Body of pancreas (tissue), 4 donors: Measurements from ENCODE around the gene DTNB. TPM values are rescaled to one million over a fixed set of nuclear protein-coding genes. Genes with fewer than 3 reads are reported as not detected.

Source experiments
- ATAC-seq: fragments of 150-250 bp; one replicate; pipeline ENCODE4 v1.9.1; 2016
- DNase-seq, 4 donors: peaks; one replicate each; pipeline ENCODE4 v3.0.0-alpha.2; 2019
- H3K27ac ChIP-seq, 4 donors: fragments of 200-600 bp; sonication (generic); 1 replicate in 3 of 4; 2 replicates in 1 of 4; pipeline versions ENCODE4 v1.5.1 to v1.6.1; 2016 to 2019; ENCODE audit warnings: mild to moderate bottlenecking in 1 of 4, mixed read lengths in 1 of 4, moderate library complexity in 1 of 4
- H3K27me3 ChIP-seq, 2 donors: fragments of 200-600 bp; sonication (generic); one replicate each; pipeline ENCODE4 v1.6.0; 2016; ENCODE audit warnings: mild to moderate bottlenecking in 1 of 2
- H3K36me3 ChIP-seq, 2 donors: fragments of 200-600 bp; sonication (generic); replicated peaks in 1 of 2; 2 replicates each; pipeline ENCODE4 v1.5.1; 2016; ENCODE audit warnings: low read depth in 2 of 2; ENCODE audit not compliant: insufficient read depth in 1 of 2
- H3K4me1 ChIP-seq: fragments of 200-600 bp; sonication (generic); one replicate; pipeline ENCODE4 v1.6.0; 2016
- H3K4me3 ChIP-seq, 2 donors: fragments of 200-600 bp; sonication (generic); 1 replicate in 1 of 2; 2 replicates in 1 of 2; pipeline ENCODE4 v1.5.1; 2016 to 2019
- H3K9me3 ChIP-seq, 3 donors: fragments of 200-600 bp; sonication (generic); 1 replicate in 2 of 3; 2 replicates in 1 of 3; pipeline ENCODE4 v1.5.1; 2016
- POLR2A ChIP-seq, 3 donors: fragments of 450-650 bp; IDR thresholded peaks; one replicate each; pipeline ENCODE4 v1.6.1; 2016; ENCODE audit warnings: antibody characterized with exemption in 3 of 3, mild to moderate bottlenecking in 2 of 3
- WGBS, 2 donors: methylation state at CpG; one replicate each; pipeline ENCODE4 v1.1.5; 2017; 5-methylcytosine and 5-hydroxymethylcytosine counted together
- intact Hi-C: fragments of 100-400 bp; cut with DNase I; formaldehyde crosslinking; loops from one replicate; pipeline ENCODE4 v1.15.1; 2023
- total RNA-seq, 2 donors: library from RNA; depleted of rRNA; stranded (reverse); fragments of >200 nt; gene quantifications; one replicate each; pipeline ENCODE4 v1.1.0, GENCODE V29; 2016
- TF ChIP-seq, protein P1 (sequence below), 7 experiments: fragments of 450-650 bp in 4 of 7; fragments of 200-600 bp in 3 of 7; sonication (generic) in 3 of 7; IDR thresholded peaks; one replicate each; pipeline ENCODE4 v1.5.1; 2016 to 2019; ENCODE audit warnings: antibody characterized with exemption in 7 of 7

The DTNB gene
- total RNA-seq, 2 donors from 2014 or later: 17.8 to 22.6 TPM

DNA sequence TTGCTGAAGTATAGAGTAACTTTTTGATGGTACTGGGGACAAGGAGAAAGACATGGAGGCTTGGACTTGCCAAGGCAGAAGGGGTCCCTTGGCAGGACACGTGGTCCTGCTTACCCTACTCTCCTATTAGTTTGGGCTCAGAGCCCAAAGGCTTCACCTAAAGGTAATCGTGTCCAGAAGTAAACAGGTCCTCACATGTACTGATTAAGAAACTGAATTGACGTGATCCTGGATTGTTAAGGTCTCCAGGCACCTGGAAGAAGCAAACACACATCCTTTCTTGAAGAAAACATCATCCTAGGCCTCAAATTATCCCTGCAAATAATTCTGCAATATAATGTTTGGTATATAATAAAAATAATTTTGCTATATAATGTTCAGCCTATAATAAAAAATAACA, 50.0 kb downstream of the DTNB start:
- peaks cover 9% of the 10 kb centered on the region for H3K4me1 ChIP-seq
- TF ChIP-seq, protein P1, sequence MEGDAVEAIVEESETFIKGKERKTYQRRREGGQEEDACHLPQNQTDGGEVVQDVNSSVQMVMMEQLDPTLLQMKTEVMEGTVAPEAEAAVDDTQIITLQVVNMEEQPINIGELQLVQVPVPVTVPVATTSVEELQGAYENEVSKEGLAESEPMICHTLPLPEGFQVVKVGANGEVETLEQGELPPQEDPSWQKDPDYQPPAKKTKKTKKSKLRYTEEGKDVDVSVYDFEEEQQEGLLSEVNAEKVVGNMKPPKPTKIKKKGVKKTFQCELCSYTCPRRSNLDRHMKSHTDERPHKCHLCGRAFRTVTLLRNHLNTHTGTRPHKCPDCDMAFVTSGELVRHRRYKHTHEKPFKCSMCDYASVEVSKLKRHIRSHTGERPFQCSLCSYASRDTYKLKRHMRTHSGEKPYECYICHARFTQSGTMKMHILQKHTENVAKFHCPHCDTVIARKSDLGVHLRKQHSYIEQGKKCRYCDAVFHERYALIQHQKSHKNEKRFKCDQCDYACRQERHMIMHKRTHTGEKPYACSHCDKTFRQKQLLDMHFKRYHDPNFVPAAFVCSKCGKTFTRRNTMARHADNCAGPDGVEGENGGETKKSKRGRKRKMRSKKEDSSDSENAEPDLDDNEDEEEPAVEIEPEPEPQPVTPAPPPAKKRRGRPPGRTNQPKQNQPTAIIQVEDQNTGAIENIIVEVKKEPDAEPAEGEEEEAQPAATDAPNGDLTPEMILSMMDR (IDR thresholded peaks at IDR 0.05): no peak
- no peak for TF ChIP-seq POLR2A (IDR thresholded peaks at IDR 0.05)
- no peak overlapping the region for H3K27ac ChIP-seq
- H3K36me3 ChIP-seq: peaks cover 0 to 2% of the 10 kb centered on the region in 2 donors
- no peaks in the 10 kb centered on the region for H3K27me3 ChIP-seq
- DNase-seq: no peak
- no peaks in the 10 kb centered on the region for H3K9me3 ChIP-seq
- intact Hi-C loops: no loop called here
- WGBS, 2 donors: 49 to 57% methylated on average over 3 of the region's 3 CpGs
- no peak overlapping the region for H3K4me3 ChIP-seq
- no peak for ATAC-seq

DNA sequence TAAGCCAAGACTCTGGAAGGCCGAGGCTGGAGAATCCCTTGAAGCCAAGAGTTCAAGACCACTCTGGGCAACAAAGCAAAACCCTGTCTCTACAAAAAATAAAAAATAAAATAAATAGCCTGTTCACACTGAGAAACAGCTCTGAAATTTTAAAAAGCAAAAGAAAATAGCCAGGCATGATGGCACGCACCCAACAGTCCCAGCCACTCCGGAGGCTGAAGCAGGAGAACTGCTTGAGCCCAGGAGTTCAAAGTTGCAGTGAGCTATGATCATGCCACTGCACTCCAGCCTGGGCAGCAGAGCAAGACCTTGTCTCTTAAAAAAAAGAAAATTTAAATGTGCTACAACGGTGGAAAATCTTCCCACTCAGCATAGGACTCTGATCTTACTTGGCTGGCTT, 52.7 kb downstream of the DTNB start:
- WGBS, 2 donors: 80 to 86% methylated on average over 4 of the region's 4 CpGs
- Histone ChIP-seq H3K36me3 (no peaks in the 10 kb centered on the region), H3K9me3 (no peaks in the 10 kb centered on the region), H3K4me1 (peaks cover 16% of the 10 kb centered on the region), H3K27ac (no peak overlapping the region), H3K4me3 (no peak overlapping the region), H3K27me3 (no peaks in the 10 kb centered on the region)
- ATAC-seq: no peak
- DNase-seq: no peak
- TF ChIP-seq, protein P1 (IDR thresholded peaks at IDR 0.05): no peak
- TF ChIP-seq POLR2A (IDR thresholded peaks at IDR 0.05): no peak
- intact Hi-C loops: no loop called here

DNA sequence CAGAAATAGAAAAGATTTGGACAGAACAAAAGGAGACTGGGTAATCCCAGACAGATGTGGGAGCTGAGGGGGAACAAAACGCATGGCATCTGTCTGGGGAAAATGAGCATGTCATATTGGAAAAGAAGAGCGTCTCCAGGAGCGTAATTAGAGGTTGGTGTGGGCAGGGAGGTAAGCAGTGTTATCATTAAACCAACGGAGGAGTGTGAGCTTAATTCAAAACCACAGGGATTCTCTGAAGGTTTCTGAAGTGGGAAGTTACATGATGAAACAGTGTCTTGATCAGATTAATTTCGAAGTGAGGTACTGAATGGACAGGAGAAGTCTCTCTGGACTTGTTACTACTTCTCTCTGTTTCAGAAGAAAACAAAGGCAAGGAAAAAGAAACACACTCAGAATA, 53.3 kb downstream of the DTNB start:
- no peak overlapping the region for H3K27ac ChIP-seq
- intact Hi-C loops: no loop called here
- H3K27me3 ChIP-seq: no peaks in the 10 kb centered on the region
- H3K36me3 ChIP-seq: no peaks in the 10 kb centered on the region
- peaks cover 16% of the 10 kb centered on the region for H3K4me1 ChIP-seq
- no peaks in the 10 kb centered on the region for H3K9me3 ChIP-seq
- WGBS, 2 donors: 85 to 88% methylated on average over 5 of the region's 5 CpGs
- no peak for TF ChIP-seq POLR2A (IDR thresholded peaks at IDR 0.05)
- TF ChIP-seq, protein P1 (IDR thresholded peaks at IDR 0.05): no peak
- H3K4me3 ChIP-seq: no peak overlapping the region
- no peak for DNase-seq
- ATAC-seq: no peak

DNA sequence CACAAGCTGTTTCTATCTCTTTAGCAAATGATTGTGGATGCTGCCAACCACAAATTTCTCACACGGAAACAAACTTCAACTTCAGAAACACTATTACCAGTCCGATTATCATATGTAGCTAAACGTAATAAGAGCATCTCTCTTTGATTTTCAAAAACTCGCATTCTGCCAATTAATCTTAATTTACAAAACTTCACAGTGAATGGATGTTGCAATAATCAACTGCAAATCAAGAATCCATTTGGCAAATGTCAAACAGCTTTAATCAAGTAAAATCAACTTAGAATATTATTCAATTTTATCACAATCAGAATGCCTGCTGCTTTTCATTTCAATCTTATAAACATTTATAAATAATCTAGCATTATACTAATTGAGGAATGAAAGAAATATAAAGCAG, 54.2 kb downstream of the DTNB start:
- WGBS, 2 donors: 54 to 65% methylated on average over 4 of the region's 4 CpGs
- ATAC-seq: no peak

DNA sequence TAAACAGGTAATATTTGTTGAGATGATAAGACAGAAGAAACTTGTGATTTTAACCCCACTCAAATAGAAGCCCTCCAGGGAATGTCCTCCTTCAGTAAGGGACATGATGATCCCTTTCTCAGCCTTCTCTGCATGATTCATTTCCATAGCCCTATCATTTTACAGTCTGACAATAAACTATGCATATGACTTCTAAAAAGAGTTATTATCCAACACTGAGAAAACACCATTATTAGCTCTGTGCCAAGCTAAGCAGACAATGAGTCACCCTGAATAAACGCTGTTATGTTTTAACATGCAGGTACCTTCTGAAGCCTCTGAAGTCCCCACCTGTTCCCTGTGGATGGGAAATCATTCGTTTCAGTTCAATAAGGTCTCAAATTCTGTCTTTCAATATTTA, 54.7 kb downstream of the DTNB start:
- intact Hi-C loops: no loop called here
- ATAC-seq: peak; percentile 83
- TF ChIP-seq POLR2A (IDR thresholded peaks at IDR 0.05): no peak
- TF ChIP-seq, protein P1 (IDR thresholded peaks at IDR 0.05): no peak
- 16 to 23% methylated on average over 2 of the region's 2 CpGs for whole genome bisulfite sequencing, 2 donors
- Histone ChIP-seq H3K4me3 (no peak overlapping the region), H3K9me3 (no peaks in the 10 kb centered on the region), H3K4me1 (peaks cover 16% of the 10 kb centered on the region), H3K27ac (peak overlapping the region in 2 of 4 donors; percentile 25 to 55), H3K27me3 (no peaks in the 10 kb centered on the region), H3K36me3 (no peaks in the 10 kb centered on the region)
- DNase-seq: peak in 2 of 4 donors; percentile 20 to 31

More for the DNA sequence above, 54.2 kb downstream of the DTNB start:
- TF ChIP-seq, protein P1 (IDR thresholded peaks at IDR 0.05): no peak
- TF ChIP-seq POLR2A (IDR thresholded peaks at IDR 0.05): no peak
- no peaks in the 10 kb centered on the region for H3K9me3 ChIP-seq
- intact Hi-C loops: no loop called here
- DNase-seq: no peak
- peaks cover 16% of the 10 kb centered on the region for H3K4me1 ChIP-seq
- no peaks in the 10 kb centered on the region for H3K27me3 ChIP-seq
- H3K36me3 ChIP-seq: no peaks in the 10 kb centered on the region
- H3K4me3 ChIP-seq: no peak overlapping the region
- H3K27ac ChIP-seq: peak overlapping the region in 1 of 4 donors; percentile 55
